ENCODE results near the gene DHX32. TPM values are rescaled to one million over a fixed set of nuclear protein-coding genes. Genes with fewer than 3 reads are reported as not detected.
A peak's percentile ranks its signal among the peaks of the same experiment; 100 is the strongest.

The DHX32 gene, protein sequence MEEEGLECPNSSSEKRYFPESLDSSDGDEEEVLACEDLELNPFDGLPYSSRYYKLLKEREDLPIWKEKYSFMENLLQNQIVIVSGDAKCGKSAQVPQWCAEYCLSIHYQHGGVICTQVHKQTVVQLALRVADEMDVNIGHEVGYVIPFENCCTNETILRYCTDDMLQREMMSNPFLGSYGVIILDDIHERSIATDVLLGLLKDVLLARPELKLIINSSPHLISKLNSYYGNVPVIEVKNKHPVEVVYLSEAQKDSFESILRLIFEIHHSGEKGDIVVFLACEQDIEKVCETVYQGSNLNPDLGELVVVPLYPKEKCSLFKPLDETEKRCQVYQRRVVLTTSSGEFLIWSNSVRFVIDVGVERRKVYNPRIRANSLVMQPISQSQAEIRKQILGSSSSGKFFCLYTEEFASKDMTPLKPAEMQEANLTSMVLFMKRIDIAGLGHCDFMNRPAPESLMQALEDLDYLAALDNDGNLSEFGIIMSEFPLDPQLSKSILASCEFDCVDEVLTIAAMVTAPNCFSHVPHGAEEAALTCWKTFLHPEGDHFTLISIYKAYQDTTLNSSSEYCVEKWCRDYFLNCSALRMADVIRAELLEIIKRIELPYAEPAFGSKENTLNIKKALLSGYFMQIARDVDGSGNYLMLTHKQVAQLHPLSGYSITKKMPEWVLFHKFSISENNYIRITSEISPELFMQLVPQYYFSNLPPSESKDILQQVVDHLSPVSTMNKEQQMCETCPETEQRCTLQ
- polyA plus RNA-seq (17.8 and 25.2 TPM in 2 replicates), polyA minus RNA-seq (18.3 and 19.3 TPM in 2 replicates)

DNA sequence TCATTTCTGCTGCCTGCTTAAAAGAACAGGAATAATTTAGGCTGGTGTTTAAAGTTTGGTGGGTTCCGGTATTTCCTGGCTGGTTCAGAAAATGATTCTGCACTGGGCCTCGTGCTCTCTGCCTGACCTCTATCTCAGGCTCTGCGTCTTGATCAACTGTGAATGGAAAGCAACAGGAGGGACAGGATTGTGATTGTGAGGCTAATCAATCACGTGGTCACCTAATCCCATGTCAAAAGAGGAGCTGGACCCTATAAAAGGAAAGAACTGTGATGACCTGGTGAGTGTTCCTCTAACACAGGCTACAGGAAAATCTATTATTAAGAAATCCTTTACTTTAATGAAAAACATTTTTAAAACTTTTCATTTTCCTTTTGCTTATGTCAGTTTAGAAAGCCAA is at the start of gene DHX32:
TSS of gene DHX32 (minus strand) at position 101 of the 400 bp plus-strand sequence. CDS start 468 bp downstream, outside the sequence.
- Histone ChIP-seq H3K4me3 (ENCODE audit: low read length) (peak within 1 kb of the TSS; percentile 21), H4K20me1 (ENCODE audit: insufficient read depth) (no peaks in the 10 kb centered on the region), H3K27me3 (ENCODE audit: insufficient read depth, low read depth, low read length) (no peaks in the 10 kb centered on the region), H3K9me3 (ENCODE audit: low read length) (no peaks in the 10 kb centered on the region), H3K36me3 (ENCODE audit: insufficient read depth, low read length) (no peaks in the 10 kb centered on the region), H3F3A (ENCODE audit: insufficient read depth, low read length, poor library complexity, severe bottlenecking) (no peaks in the 10 kb centered on the region), H2AFZ (ENCODE audit: low read depth, low read length) (peak within 1 kb of the TSS; percentile 1), H3K4me2 (ENCODE audit: low read length) (no peak within 1 kb of the TSS), H3K9me2 (ENCODE audit: insufficient read depth, low read length) (no peaks in the 10 kb centered on the region), H3K79me2 (replicated peaks; ENCODE audit: insufficient read depth, low read length) (peaks cover 13% of the 10 kb centered on the region), H3K9ac (ENCODE audit: low read length) (no peak within 1 kb of the TSS), H3K27ac (ENCODE audit: low read length) (no peak within 1 kb of the TSS)
- TF ChIP-seq, protein P1, sequence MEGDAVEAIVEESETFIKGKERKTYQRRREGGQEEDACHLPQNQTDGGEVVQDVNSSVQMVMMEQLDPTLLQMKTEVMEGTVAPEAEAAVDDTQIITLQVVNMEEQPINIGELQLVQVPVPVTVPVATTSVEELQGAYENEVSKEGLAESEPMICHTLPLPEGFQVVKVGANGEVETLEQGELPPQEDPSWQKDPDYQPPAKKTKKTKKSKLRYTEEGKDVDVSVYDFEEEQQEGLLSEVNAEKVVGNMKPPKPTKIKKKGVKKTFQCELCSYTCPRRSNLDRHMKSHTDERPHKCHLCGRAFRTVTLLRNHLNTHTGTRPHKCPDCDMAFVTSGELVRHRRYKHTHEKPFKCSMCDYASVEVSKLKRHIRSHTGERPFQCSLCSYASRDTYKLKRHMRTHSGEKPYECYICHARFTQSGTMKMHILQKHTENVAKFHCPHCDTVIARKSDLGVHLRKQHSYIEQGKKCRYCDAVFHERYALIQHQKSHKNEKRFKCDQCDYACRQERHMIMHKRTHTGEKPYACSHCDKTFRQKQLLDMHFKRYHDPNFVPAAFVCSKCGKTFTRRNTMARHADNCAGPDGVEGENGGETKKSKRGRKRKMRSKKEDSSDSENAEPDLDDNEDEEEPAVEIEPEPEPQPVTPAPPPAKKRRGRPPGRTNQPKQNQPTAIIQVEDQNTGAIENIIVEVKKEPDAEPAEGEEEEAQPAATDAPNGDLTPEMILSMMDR (IDR thresholded peaks at IDR 0.05; ENCODE audit: poor library complexity, severe bottlenecking) = no peak
- TF ChIP-seq RAD21 (conservative IDR thresholded peaks at IDR 0.05) = no peak

DNA sequence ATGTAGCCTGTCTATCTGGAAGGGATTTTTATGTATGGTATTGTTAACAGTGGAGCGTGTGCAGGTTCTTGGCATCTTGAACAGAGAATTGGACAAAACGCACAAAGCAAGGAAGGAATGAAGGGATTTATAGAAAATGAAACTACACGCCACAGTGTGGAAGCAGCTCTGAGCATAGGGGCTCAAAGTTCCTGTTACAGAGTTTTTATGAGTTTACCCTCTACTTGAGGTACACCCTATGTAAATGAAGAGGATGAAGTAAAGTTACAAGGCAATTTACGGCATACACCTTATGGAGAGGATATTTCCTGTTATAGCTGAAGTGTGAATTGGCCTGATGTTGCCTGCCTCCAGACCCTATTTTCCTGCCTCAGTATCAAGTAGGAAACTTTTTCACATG is 48.5 kb upstream of the DHX32 start:
- Histone ChIP-seq H3K9ac (ENCODE audit: low read length) (no peak overlapping the region), H3K4me2 (ENCODE audit: low read length) (no peak overlapping the region)

More for the DNA sequence above, 48.5 kb upstream of the DHX32 start:
- TF ChIP-seq MXI1 (conservative IDR thresholded peaks at IDR 0.05; ENCODE audit: poor library complexity, severe bottlenecking) = no peak
- no peak for TF ChIP-seq RAD21 (conservative IDR thresholded peaks at IDR 0.05)
- no peak for TF ChIP-seq POLR2AphosphoS5 (IDR thresholded peaks at IDR 0.05)
- TF ChIP-seq SMC3 (conservative IDR thresholded peaks at IDR 0.05; ENCODE audit: poor library complexity) = no peak
- TF ChIP-seq, protein P2, sequence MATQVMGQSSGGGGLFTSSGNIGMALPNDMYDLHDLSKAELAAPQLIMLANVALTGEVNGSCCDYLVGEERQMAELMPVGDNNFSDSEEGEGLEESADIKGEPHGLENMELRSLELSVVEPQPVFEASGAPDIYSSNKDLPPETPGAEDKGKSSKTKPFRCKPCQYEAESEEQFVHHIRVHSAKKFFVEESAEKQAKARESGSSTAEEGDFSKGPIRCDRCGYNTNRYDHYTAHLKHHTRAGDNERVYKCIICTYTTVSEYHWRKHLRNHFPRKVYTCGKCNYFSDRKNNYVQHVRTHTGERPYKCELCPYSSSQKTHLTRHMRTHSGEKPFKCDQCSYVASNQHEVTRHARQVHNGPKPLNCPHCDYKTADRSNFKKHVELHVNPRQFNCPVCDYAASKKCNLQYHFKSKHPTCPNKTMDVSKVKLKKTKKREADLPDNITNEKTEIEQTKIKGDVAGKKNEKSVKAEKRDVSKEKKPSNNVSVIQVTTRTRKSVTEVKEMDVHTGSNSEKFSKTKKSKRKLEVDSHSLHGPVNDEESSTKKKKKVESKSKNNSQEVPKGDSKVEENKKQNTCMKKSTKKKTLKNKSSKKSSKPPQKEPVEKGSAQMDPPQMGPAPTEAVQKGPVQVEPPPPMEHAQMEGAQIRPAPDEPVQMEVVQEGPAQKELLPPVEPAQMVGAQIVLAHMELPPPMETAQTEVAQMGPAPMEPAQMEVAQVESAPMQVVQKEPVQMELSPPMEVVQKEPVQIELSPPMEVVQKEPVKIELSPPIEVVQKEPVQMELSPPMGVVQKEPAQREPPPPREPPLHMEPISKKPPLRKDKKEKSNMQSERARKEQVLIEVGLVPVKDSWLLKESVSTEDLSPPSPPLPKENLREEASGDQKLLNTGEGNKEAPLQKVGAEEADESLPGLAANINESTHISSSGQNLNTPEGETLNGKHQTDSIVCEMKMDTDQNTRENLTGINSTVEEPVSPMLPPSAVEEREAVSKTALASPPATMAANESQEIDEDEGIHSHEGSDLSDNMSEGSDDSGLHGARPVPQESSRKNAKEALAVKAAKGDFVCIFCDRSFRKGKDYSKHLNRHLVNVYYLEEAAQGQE (IDR thresholded peaks at IDR 0.05; ENCODE audit: borderline replicate concordance) = no peak
- TF ChIP-seq TAF1 (IDR thresholded peaks at IDR 0.05; ENCODE audit: low read depth) = no peak
- TF ChIP-seq EP300 (conservative IDR thresholded peaks at IDR 0.05; ENCODE audit: poor library complexity, severe bottlenecking) = no peak
- TF ChIP-seq, protein P1 (IDR thresholded peaks at IDR 0.05; ENCODE audit: poor library complexity, severe bottlenecking) = no peak
- TF ChIP-seq EZH2 (IDR thresholded peaks at IDR 0.05; ENCODE audit: borderline replicate concordance, insufficient read depth, low read length, poor library complexity, severe bottlenecking) = no peak
- H3K9me3 ChIP-seq (ENCODE audit: low read length) = no peaks in the 10 kb centered on the region
- no peaks in the 10 kb centered on the region for H4K20me1 ChIP-seq (ENCODE audit: insufficient read depth)
- H3K4me3 ChIP-seq (ENCODE audit: low read length) = no peak overlapping the region
- H3K36me3 ChIP-seq (ENCODE audit: insufficient read depth, low read length) = no peaks in the 10 kb centered on the region
- H3K27me3 ChIP-seq (ENCODE audit: insufficient read depth, low read depth, low read length) = no peaks in the 10 kb centered on the region
- H3K27ac ChIP-seq (ENCODE audit: low read length) = no peak overlapping the region
- H3K79me2 ChIP-seq (replicated peaks; ENCODE audit: insufficient read depth, low read length) = no peaks in the 10 kb centered on the region
- H3F3A ChIP-seq (ENCODE audit: insufficient read depth, low read length, poor library complexity, severe bottlenecking) = no peaks in the 10 kb centered on the region
- no peaks in the 10 kb centered on the region for H3K9me2 ChIP-seq (ENCODE audit: insufficient read depth, low read length)
- no peak overlapping the region for H2AFZ ChIP-seq (ENCODE audit: low read depth, low read length)
